ENCODE data around the gene ARL15.
"Not testable (repeated sequence)": the region's sequence is repeated elsewhere in the genome, so short reads cannot be mapped to it uniquely, and the experiment has no call there.

Gene ARL15

GRCh38 chr5:53890490-53890889 is 419.9 kb downstream of the ARL15 start:
- DNase-seq (ENCODE audit: low read depth) = no peak

- no peak for DNase-seq (ENCODE audit: low read depth)
Observed at GRCh38 chr5:53884844-53885243, 425.5 kb downstream of the ARL15 start.

GRCh38 chr5:53884417-53884816 is 426.0 kb downstream of the ARL15 start:
- DNase-seq (ENCODE audit: low read depth) = no peak

GRCh38 chr5:53882676-53883031 is 427.7 kb downstream of the ARL15 start:
- peak; percentile 28 for DNase-seq (ENCODE audit: low read depth)

- DNase-seq (ENCODE audit: low read depth) = no peak
Observed at GRCh38 chr5:53882006-53882675, 428.2 kb downstream of the ARL15 start.

- DNase-seq (ENCODE audit: low read depth) = no peak
Observed at GRCh38 chr5:53879708-53880323, 430.6 kb downstream of the ARL15 start.

- no peak for DNase-seq (ENCODE audit: low read depth)
Observed at GRCh38 chr5:53878015-53878414, 432.4 kb downstream of the ARL15 start.

- DNase-seq (ENCODE audit: low read depth) = peak; percentile 78
Observed at GRCh38 chr5:53877243-53877642, 433.1 kb downstream of the ARL15 start.

- DNase-seq (ENCODE audit: low read depth) = no peak
Observed at GRCh38 chr5:53874409-53874808, 436.0 kb downstream of the ARL15 start.

- DNase-seq (ENCODE audit: low read depth) = no peak
Observed at GRCh38 chr5:53873235-53873634, 437.1 kb downstream of the ARL15 start.

- no peak for DNase-seq (ENCODE audit: low read depth)
Observed at GRCh38 chr5:53871775-53872174, 438.6 kb downstream of the ARL15 start.

GRCh38 chr5:53871050-53871449 is 439.3 kb downstream of the ARL15 start:
- no peak for DNase-seq (ENCODE audit: low read depth)

- no peak for DNase-seq (ENCODE audit: low read depth)
Observed at GRCh38 chr5:53858700-53859456, 451.5 kb downstream of the ARL15 start.

GRCh38 chr5:53856506-53856905 is 453.9 kb downstream of the ARL15 start:
- no peak for DNase-seq (ENCODE audit: low read depth)

GRCh38 chr5:53836851-53837430 is 473.4 kb downstream of the ARL15 start:
- DNase-seq (ENCODE audit: low read depth) = not testable (repeated sequence)

- DNase-seq (ENCODE audit: low read depth) = no peak
Observed at GRCh38 chr5:53834500-53834899, 475.9 kb downstream of the ARL15 start.
